Activated CD8-positive, alpha-beta memory T cell treated with anti-CD3 and anti-CD28 coated beads, Interleukin-2, amount 10 ng/mL, durations not matched to agents 7 days and 5 days (primary cell): ENCODE results near the gene TAS2R1. TPM values are rescaled to one million over a fixed set of nuclear protein-coding genes. Genes with fewer than 3 reads are reported as not detected.
"Not testable (repeated sequence)": the region's sequence is repeated elsewhere in the genome, so short reads cannot be mapped to it uniquely, and the experiment has no call there.

ENCODE experiments used
- ATAC-seq: fragments of 150-1000 bp; cut with Tn5 transposase; one replicate; pipeline ENCODE4 v1.10.0; 2021; ENCODE audit warnings: moderate library complexity
- CTCF ChIA-PET: fragments of 350-600 bp; sonication (Branson Sonifier 250); formaldehyde crosslinking; loops from one replicate; lab custom pipeline; 2021; ENCODE audit warnings: antibody characterized with exemption; lab: Charles Lee
- DNase-seq: peaks from one replicate; pipeline ENCODE4 v3.0.0-alpha.2; 2020
- H3K27ac Mint-ChIP-seq: one replicate; pipeline ENCODE4 v1.8.0; 2021; ENCODE audit warnings: mild to moderate bottlenecking, mixed read lengths
- H3K27me3 Mint-ChIP-seq: one replicate; pipeline ENCODE4 v1.8.0; 2021; ENCODE audit warnings: mixed read lengths
- H3K36me3 Mint-ChIP-seq: one replicate; pipeline ENCODE4 v1.8.0; 2021; ENCODE audit warnings: mild to moderate bottlenecking, mixed read lengths
- H3K4me1 Mint-ChIP-seq: one replicate; pipeline ENCODE4 v1.8.0; 2021; ENCODE audit warnings: mixed read lengths
- H3K4me3 Mint-ChIP-seq: one replicate; pipeline ENCODE4 v1.8.0; 2021; ENCODE audit warnings: mild to moderate bottlenecking, moderate library complexity, mixed read lengths
- H3K9me3 Mint-ChIP-seq: one replicate; pipeline ENCODE4 v1.8.0; 2022; ENCODE audit warnings: low read depth, mixed read lengths
- total RNA-seq, 2 experiments: library from RNA; stranded (reverse); gene quantifications; one replicate each; pipeline ENCODE4 v1.2.3, GENCODE V29; 2021

Gene TAS2R1
- total RNA-seq, 2 experiments from 2014 or later = not detected

DNA sequence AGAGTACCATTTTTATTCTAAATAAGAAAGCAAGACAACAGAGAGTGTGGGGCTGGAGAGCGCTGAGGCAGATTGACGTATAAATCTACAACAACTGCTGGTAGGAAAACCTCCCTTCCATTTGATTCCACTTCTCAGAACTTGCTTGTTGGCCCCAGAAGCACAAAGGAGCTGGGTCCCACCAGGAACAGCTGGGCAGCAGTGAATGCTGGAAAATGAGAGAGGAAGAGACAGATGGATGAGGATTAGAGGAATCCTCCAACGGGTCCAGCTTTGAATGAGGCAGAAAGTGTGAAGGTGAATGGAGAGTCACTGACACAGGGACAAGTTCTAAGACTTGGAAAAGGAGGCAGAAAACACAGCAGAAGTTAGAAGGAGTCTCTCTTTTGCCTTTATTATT is 14.8 kb downstream of the TAS2R1 start:
- DNase-seq (no peak), ATAC-seq (no peak)
- Mint-ChIP-seq H3K27ac (no peak overlapping the region), H3K9me3 (peaks cover 10% of the 10 kb centered on the region), H3K4me1 (no peaks in the 10 kb centered on the region), H3K4me3 (no peak overlapping the region), H3K27me3 (no peaks in the 10 kb centered on the region), H3K36me3 (no peaks in the 10 kb centered on the region)
- CTCF ChIA-PET = no interaction called here

DNA sequence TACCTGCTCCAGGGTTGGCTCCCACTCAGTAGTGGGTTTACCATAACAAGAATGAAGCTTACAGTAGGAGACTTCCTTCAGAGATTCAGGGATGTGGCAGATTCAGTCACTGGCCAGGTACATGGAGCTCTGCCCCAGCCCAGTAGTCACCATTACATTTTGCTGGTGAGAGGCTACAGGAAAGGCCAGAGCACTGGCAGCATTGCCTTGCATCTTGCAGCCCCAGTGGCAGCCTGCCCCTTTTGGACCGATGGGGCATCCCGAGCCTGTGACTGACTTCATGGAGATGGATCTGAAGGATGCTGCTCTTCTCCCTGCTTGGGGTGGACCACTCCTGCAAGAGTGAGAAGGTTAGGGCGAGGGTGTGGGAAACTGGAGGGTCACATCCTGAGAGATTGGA is 16.8 kb downstream of the TAS2R1 start:
- no peaks in the 10 kb centered on the region for H3K36me3 Mint-ChIP-seq
- no peaks in the 10 kb centered on the region for H3K4me1 Mint-ChIP-seq
- no peak overlapping the region for H3K27ac Mint-ChIP-seq
- peaks cover 10% of the 10 kb centered on the region for H3K9me3 Mint-ChIP-seq
- ATAC-seq (no peak), DNase-seq (no peak)
- H3K4me3 Mint-ChIP-seq = no peak overlapping the region
- CTCF ChIA-PET = no interaction called here
- H3K27me3 Mint-ChIP-seq = no peaks in the 10 kb centered on the region

- H3K27ac Mint-ChIP-seq = no peak overlapping the region
- H3K27me3 Mint-ChIP-seq = no peaks in the 10 kb centered on the region
- no peak for ATAC-seq
These were observed 19.2 kb downstream of the TAS2R1 start for GRCh38 chr5:9610969-9611368.

DNA sequence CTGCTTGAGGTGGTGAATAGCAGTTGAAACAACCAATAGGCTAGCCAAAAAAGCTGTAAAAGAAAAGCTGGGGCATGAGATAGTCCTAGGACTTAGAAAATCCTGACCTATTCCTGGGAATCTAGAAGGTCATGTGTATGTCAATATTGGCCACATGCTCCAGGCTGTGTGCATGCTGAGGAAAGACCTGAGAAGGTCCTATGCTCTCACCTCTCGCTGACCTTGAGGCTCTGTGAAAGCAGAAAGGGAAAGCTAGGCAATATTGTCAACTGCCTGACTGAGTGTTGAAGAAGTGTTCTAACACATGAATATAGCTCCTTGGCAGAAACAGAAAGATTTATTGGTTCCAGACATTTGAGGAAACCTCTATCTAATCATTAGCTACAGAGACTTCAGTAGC is 19.8 kb downstream of the TAS2R1 start:
- H3K4me1 Mint-ChIP-seq = no peaks in the 10 kb centered on the region
- CTCF ChIA-PET = no interaction called here
- peaks cover 8% of the 10 kb centered on the region for H3K9me3 Mint-ChIP-seq
- no peak overlapping the region for H3K4me3 Mint-ChIP-seq
- no peaks in the 10 kb centered on the region for H3K27me3 Mint-ChIP-seq
- no peaks in the 10 kb centered on the region for H3K36me3 Mint-ChIP-seq
- DNase-seq = no peak
- H3K27ac Mint-ChIP-seq = no peak overlapping the region
- ATAC-seq = no peak

More at GRCh38 chr5:9610969-9611368, 19.2 kb downstream of the TAS2R1 start:
- H3K9me3 Mint-ChIP-seq = peaks cover 8% of the 10 kb centered on the region
- H3K4me3 Mint-ChIP-seq = no peak overlapping the region
- no peak for DNase-seq
- CTCF ChIA-PET = no interaction called here
- no peaks in the 10 kb centered on the region for H3K36me3 Mint-ChIP-seq
- no peaks in the 10 kb centered on the region for H3K4me1 Mint-ChIP-seq

DNA sequence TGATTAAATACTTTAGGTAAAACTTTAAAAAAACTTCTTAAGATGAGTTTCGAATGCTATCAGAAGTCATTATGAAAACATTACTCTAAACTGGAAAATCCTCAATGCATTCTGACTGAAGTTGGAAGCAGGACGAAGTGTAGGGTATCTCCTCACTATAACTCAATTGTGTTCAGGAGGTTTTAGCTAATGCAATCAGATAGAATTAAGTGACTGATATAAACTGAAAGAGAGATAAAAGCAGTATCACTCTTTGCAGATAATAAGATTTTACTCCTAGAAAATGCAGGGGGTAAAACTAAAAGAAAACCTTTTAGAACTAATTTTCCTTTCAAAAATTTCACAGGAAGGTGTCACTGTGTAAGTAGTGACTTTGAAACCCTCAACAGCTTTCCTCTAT is 22.1 kb downstream of the TAS2R1 start:
- Mint-ChIP-seq H3K9me3 (peaks cover 10% of the 10 kb centered on the region), H3K4me3 (no peak overlapping the region), H3K27me3 (no peaks in the 10 kb centered on the region), H3K36me3 (no peaks in the 10 kb centered on the region), H3K4me1 (no peaks in the 10 kb centered on the region), H3K27ac (no peak overlapping the region)
- CTCF ChIA-PET = no interaction called here
- DNase-seq (no peak), ATAC-seq (no peak)

GRCh38 chr5:9605041-9605838 is 24.9 kb downstream of the TAS2R1 start:
- CTCF ChIA-PET = no interaction called here
- Mint-ChIP-seq H3K9me3 (peaks cover 4% of the 10 kb centered on the region), H3K4me3 (no peak overlapping the region)

GRCh38 chr5:9604416-9604815 is 25.7 kb downstream of the TAS2R1 start:
- ATAC-seq (no peak), DNase-seq (no peak)
- H3K36me3 Mint-ChIP-seq = no peaks in the 10 kb centered on the region
- H3K27me3 Mint-ChIP-seq = no peaks in the 10 kb centered on the region
- no peak overlapping the region for H3K27ac Mint-ChIP-seq
- CTCF ChIA-PET = no interaction called here
- no peaks in the 10 kb centered on the region for H3K4me1 Mint-ChIP-seq
- peaks cover 4% of the 10 kb centered on the region for H3K9me3 Mint-ChIP-seq
- H3K4me3 Mint-ChIP-seq = no peak overlapping the region

More at GRCh38 chr5:9605041-9605838, 24.9 kb downstream of the TAS2R1 start:
- H3K27me3 Mint-ChIP-seq = no peaks in the 10 kb centered on the region
- no peaks in the 10 kb centered on the region for H3K4me1 Mint-ChIP-seq
- no peaks in the 10 kb centered on the region for H3K36me3 Mint-ChIP-seq
- DNase-seq (no peak), ATAC-seq (no peak)
- H3K27ac Mint-ChIP-seq = no peak overlapping the region

DNA sequence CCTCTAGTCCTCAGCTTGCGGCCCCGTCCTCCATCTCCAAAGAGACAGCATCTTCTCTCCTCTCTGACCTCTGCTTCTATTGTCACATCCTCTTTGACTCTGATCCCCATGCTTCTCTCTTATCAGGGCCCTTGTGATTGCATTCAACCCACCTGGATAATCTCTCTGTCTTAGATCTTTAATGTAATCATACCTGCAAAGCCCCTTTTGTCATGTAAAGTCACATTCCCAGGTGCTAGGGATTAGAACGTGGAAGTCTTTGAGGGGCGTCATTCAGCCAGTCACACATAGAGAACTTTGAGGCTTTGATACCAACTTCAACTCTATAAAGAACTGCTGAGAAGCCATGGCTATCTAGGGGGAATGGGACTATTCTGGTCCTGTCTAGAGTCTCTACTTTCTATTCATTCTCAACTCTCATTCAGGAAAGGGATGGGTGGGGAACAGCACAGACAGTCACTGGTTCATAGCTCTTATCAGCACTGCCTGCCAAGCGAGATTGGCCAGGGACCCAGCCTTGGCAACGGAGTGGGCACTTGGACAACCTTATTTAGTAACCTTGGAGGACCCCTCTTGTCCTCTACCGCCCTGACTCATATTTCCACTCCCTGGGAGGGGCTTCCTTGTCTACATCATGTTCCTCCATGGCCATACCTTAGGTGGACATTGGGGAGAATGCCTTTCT is 29.0 kb downstream of the TAS2R1 start:
- H3K4me1 Mint-ChIP-seq = no peaks in the 10 kb centered on the region
- CTCF ChIA-PET = no interaction called here
- H3K36me3 Mint-ChIP-seq = no peaks in the 10 kb centered on the region
- DNase-seq (no peak), ATAC-seq (no peak)
- peaks cover 4% of the 10 kb centered on the region for H3K9me3 Mint-ChIP-seq
- H3K4me3 Mint-ChIP-seq = no peak overlapping the region
- H3K27me3 Mint-ChIP-seq = no peaks in the 10 kb centered on the region
- no peak overlapping the region for H3K27ac Mint-ChIP-seq

- Mint-ChIP-seq H3K27ac (no peak overlapping the region), H3K4me3 (no peak overlapping the region), H3K36me3 (no peaks in the 10 kb centered on the region), H3K9me3 (peaks cover 2% of the 10 kb centered on the region), H3K27me3 (no peaks in the 10 kb centered on the region), H3K4me1 (no peaks in the 10 kb centered on the region)
- ATAC-seq = no peak
- CTCF ChIA-PET = no interaction called here
- no peak for DNase-seq
These were observed 30.8 kb downstream of the TAS2R1 start for GRCh38 chr5:9599391-9599790.

- H3K4me3 Mint-ChIP-seq, H3K4me1 Mint-ChIP-seq, H3K27me3 Mint-ChIP-seq, ATAC-seq, CTCF ChIA-PET, DNase-seq, H3K27ac Mint-ChIP-seq, H3K36me3 Mint-ChIP-seq, H3K9me3 Mint-ChIP-seq: not testable (repeated sequence)
These were observed 31.8 kb downstream of the TAS2R1 start for GRCh38 chr5:9598329-9598728.

DNA sequence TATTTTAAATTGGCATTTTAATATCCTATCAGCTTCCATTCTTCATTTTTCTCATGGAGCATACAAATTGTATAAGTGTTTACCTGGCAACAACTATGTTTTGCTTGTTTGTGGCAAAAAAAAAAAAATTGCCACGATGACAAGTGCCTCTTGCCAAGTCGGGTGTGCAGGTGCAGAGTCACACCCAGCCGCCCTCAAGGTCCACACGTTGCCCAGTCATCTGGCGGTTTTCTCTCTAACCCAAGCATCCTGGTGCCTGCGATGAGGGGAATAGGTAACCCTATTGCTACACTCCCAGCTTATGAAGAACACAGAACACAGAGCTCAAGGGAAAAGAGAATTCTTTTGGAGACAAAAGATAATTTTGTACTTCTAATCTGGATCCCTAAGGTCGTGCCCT is 32.8 kb downstream of the TAS2R1 start:
- CTCF ChIA-PET, ATAC-seq, H3K27ac Mint-ChIP-seq, H3K27me3 Mint-ChIP-seq, H3K4me1 Mint-ChIP-seq, H3K4me3 Mint-ChIP-seq, H3K36me3 Mint-ChIP-seq, DNase-seq, H3K9me3 Mint-ChIP-seq: not testable (repeated sequence)

DNA sequence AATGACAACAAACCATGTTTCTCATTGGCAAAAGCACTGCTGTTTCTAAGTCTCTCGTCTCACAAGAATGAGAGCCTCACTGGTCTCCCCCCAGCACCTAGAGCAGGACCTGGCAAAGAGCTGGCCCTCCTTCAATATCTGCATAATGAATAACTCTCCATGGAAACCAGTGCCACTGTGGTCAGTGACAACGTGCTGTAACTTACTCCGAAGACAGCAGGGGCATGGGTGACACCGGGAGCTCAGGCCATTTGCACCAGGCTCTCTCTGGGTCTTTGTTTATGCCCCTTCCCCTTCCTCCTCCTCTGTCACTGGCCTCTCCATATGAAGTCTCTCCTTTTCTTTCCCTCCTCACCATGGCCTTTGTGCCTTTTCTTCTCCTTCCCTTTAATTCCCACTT is 33.3 kb downstream of the TAS2R1 start:
- no peak for ATAC-seq
- H3K4me3 Mint-ChIP-seq = no peak overlapping the region
- no peaks in the 10 kb centered on the region for H3K4me1 Mint-ChIP-seq
- no peaks in the 10 kb centered on the region for H3K36me3 Mint-ChIP-seq
- H3K9me3 Mint-ChIP-seq = no peaks in the 10 kb centered on the region
- no peaks in the 10 kb centered on the region for H3K27me3 Mint-ChIP-seq
- DNase-seq = no peak
- CTCF ChIA-PET = no interaction called here
- H3K27ac Mint-ChIP-seq = no peak overlapping the region

- Mint-ChIP-seq H3K36me3 (no peaks in the 10 kb centered on the region), H3K27me3 (no peaks in the 10 kb centered on the region), H3K27ac (no peak overlapping the region), H3K4me1 (no peaks in the 10 kb centered on the region), H3K4me3 (no peak overlapping the region), H3K9me3 (no peaks in the 10 kb centered on the region)
- DNase-seq (no peak), ATAC-seq (no peak)
- CTCF ChIA-PET = no interaction called here
These were observed 33.9 kb downstream of the TAS2R1 start for GRCh38 chr5:9596171-9596780.

- Mint-ChIP-seq H3K9me3 (no peaks in the 10 kb centered on the region), H3K27me3 (no peaks in the 10 kb centered on the region), H3K4me3 (no peak overlapping the region), H3K4me1 (no peaks in the 10 kb centered on the region), H3K36me3 (no peaks in the 10 kb centered on the region), H3K27ac (no peak overlapping the region)
- CTCF ChIA-PET = no interaction called here
- DNase-seq (no peak), ATAC-seq (no peak)
These were observed 35.2 kb downstream of the TAS2R1 start for GRCh38 chr5:9594913-9595312.
